B cell (primary cell): ENCODE results near the gene STT3B. TPM values are rescaled to one million over a fixed set of nuclear protein-coding genes. Genes with fewer than 3 reads are reported as not detected.
A peak's percentile ranks its signal among the peaks of the same experiment; 100 is the strongest.

ENCODE experiments used
- ATAC-seq: fragments of 200-7000 bp; cut with Tn5 transposase; one replicate; pipeline ENCODE4 v1.10.0; 2021; ENCODE audit warnings: low read depth, mild to moderate bottlenecking, moderate number of reproducible peaks, moderate library complexity
- CTCF ChIA-PET: fragments of 350-600 bp; sonication (Branson Sonifier 250); formaldehyde crosslinking; loops from one replicate; lab custom pipeline; 2021; ENCODE audit warnings: antibody characterized with exemption, inconsistent platforms; lab: Charles Lee
- POLR2A ChIA-PET: fragments of 350-600 bp; sonication (Branson Sonifier 250); formaldehyde crosslinking; loops from one replicate; lab custom pipeline; 2021; ENCODE audit warnings: antibody characterized with exemption; lab: Charles Lee
- DNase-seq: peaks from one replicate; pipeline ENCODE4 v3.0.0; 2013
- H2AFZ ChIP-seq: 2 replicates; pipeline ENCODE4 v1.6.1; 2012; ENCODE audit warnings: mild to moderate bottlenecking, low read depth, low read length; ENCODE audit not compliant: insufficient read depth, poor library complexity, severe bottlenecking
- H3K27ac ChIP-seq, 2 donors: 1 replicate in 1 of 2; 2 replicates in 1 of 2; pipeline ENCODE4 v1.5.1; 2012 to 2013; ENCODE audit warnings: low read length in 2 of 2, mild to moderate bottlenecking in 2 of 2, moderate library complexity in 1 of 2
- H3K27me3 ChIP-seq, 4 experiments: fragments of 200-600 bp in 1 of 4; sonication (generic) in 1 of 4; replicated peaks in 1 of 4; 1 replicate in 2 of 4; 2 replicates in 2 of 4; pipeline versions ENCODE4 v1.6.1 to v1.7.0; 2013 to 2016; ENCODE audit warnings: low read length in 3 of 4, mild to moderate bottlenecking in 2 of 4, mixed read lengths in 1 of 4, moderate library complexity in 1 of 4; ENCODE audit not compliant: insufficient read depth in 4 of 4, control insufficient read depth in 3 of 4; ENCODE audit errors: control extremely low read depth in 1 of 4
- H3K36me3 ChIP-seq, 2 experiments: replicated peaks in 1 of 2; 1 replicate in 1 of 2; 2 replicates in 1 of 2; pipeline versions ENCODE4 v1.6.1 to v1.7.1; 2013; ENCODE audit warnings: low read length in 1 of 2; ENCODE audit not compliant: insufficient read depth in 2 of 2, control insufficient read depth in 1 of 2; ENCODE audit errors: control extremely low read depth in 1 of 2, extremely low read depth in 1 of 2
- H3K4me1 ChIP-seq, 2 donors: fragments of 200-600 bp in 1 of 2; sonication (generic) in 1 of 2; 1 replicate in 1 of 2; 2 replicates in 1 of 2; pipeline versions ENCODE4 v1.5.1 to v1.6.1; 2013 to 2017; ENCODE audit warnings: low read length in 2 of 2; ENCODE audit not compliant: control insufficient read depth in 2 of 2, insufficient read depth in 2 of 2
- H3K4me2 ChIP-seq: replicated peaks from 2 replicates; pipeline ENCODE3; 2012; ENCODE audit warnings: mild to moderate bottlenecking, low read depth, low read length; ENCODE audit not compliant: poor library complexity, severe bottlenecking
- H3K4me3 ChIP-seq, 5 experiments: fragments of 200-600 bp in 1 of 5; sonication (generic) in 1 of 5; 1 replicate in 3 of 5; 2 replicates in 2 of 5; pipeline versions ENCODE4 v1.5.1 to v1.7.0; 2011 to 2016; ENCODE audit warnings: low read length in 4 of 5, mild to moderate bottlenecking in 4 of 5, low read depth in 2 of 5, control low read depth in 1 of 5, moderate library complexity in 1 of 5; ENCODE audit not compliant: insufficient read depth in 1 of 5; ENCODE audit errors: control extremely low read depth in 1 of 5, extremely low read depth in 1 of 5
- H3K79me2 ChIP-seq: fragments of 200-600 bp; sonication (generic); one replicate; pipeline ENCODE4 v1.6.0; 2016; ENCODE audit warnings: low read length; ENCODE audit not compliant: control insufficient read depth, insufficient read depth
- H3K9ac ChIP-seq: fragments of 200-600 bp; sonication (generic); 2 replicates; pipeline ENCODE4 v1.6.1; 2017; ENCODE audit warnings: mild to moderate bottlenecking, low read length, moderate library complexity
- H3K9me3 ChIP-seq, 3 donors: one replicate each; pipeline versions ENCODE4 v1.6.1 to v1.7.1; 2013; ENCODE audit warnings: low read length in 2 of 3; ENCODE audit not compliant: control insufficient read depth in 2 of 3, insufficient read depth in 1 of 3; ENCODE audit errors: control extremely low read depth in 1 of 3
- H4K20me1 ChIP-seq: 2 replicates; pipeline ENCODE4 v1.6.0; 2012; ENCODE audit warnings: mild to moderate bottlenecking, low read length; ENCODE audit not compliant: insufficient read depth, control insufficient read depth, poor library complexity, severe bottlenecking
- H3K27ac Mint-ChIP-seq: one replicate; pipeline ENCODE4 v1.8.0; 2021; ENCODE audit warnings: mixed read lengths
- H3K27me3 Mint-ChIP-seq: one replicate; pipeline ENCODE4 v1.8.0; 2021; ENCODE audit warnings: mixed read lengths
- H3K4me1 Mint-ChIP-seq: one replicate; pipeline ENCODE4 v1.8.0; 2021; ENCODE audit warnings: mixed read lengths
- H3K4me3 Mint-ChIP-seq: one replicate; pipeline ENCODE4 v1.8.0; 2021; ENCODE audit warnings: mixed read lengths
- H3K9me3 Mint-ChIP-seq: one replicate; pipeline ENCODE4 v1.8.0; 2022; ENCODE audit warnings: mixed read lengths; ENCODE audit not compliant: insufficient read depth
- CTCF ChIP-seq: fragments of 200-600 bp; IDR thresholded peaks from one replicate; pipeline ENCODE4 v1.8.0; 2022; ENCODE audit warnings: antibody characterized with exemption, mild to moderate bottlenecking
- EZH2 ChIP-seq: IDR thresholded peaks from 2 replicates; pipeline ENCODE4 v1.6.1; 2012; ENCODE audit warnings: borderline replicate concordance, low read depth, mild to moderate bottlenecking, moderate library complexity, low read length; ENCODE audit not compliant: insufficient read depth, poor library complexity, severe bottlenecking
- WGBS: methylation state at CpG from one replicate; pipeline ENCODE4 v1.1.5; 2013; ENCODE audit warnings: missing lambda C conversion rate; ENCODE audit not compliant: insufficient coverage; 5-methylcytosine and 5-hydroxymethylcytosine counted together
- intact Hi-C: fragments of 100-400 bp; cut with micrococcal nuclease; formaldehyde crosslinking; loops from one replicate; pipeline ENCODE4 v1.10.0; 2022
- polyA plus RNA-seq: library from polyadenylated mRNA; depleted of rRNA; stranded (reverse); fragments of >200 nt; gene quantifications from 2 replicates; pipeline ENCODE4 v1.2.3, GENCODE V29; 2012
- total RNA-seq, 2 donors: library from RNA; stranded (reverse); fragments of 120-200 nt in 1 of 2; gene quantifications; 1 replicate in 1 of 2; 2 replicates in 1 of 2; pipeline versions ENCODE4 v1.2.3 to v1.2.4, GENCODE V29; 2013 to 2022

STT3B gene
- total and polyA plus RNA-seq, 2 donors (not counting 1 experiment from before 2014, with no cell fraction given) = 35.4 to 79.2 TPM

DNA sequence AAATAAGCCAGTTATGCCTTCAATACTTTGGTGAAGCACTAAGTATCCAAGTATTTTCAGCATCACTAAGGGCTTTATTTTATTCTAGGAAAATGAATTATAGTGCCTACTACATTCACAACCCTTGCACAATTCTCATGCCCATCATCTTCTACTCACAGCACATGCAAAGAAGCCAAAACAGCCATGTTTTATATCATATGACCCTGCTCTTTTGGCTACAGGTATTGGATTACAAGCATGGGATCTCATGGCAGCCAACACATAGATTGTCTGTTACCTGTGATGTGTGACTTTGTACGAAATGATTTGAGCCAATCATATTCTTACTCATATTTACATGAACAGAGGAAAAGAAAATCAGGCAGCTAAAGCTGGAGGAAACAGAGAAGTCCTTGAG is 38.6 kb downstream of the STT3B start:
- intact Hi-C loops = no loop called here
- H3K4me1 Mint-ChIP-seq = peaks cover 57% of the 10 kb centered on the region
- Histone ChIP-seq H4K20me1 (peaks cover 64% of the 10 kb centered on the region), H3K4me2 (no peak overlapping the region), H3K4me3 (no peak overlapping the region), H3K36me3 (no peaks in the 10 kb centered on the region), H3K27me3 (no peaks in the 10 kb centered on the region), H3K27ac (no peak overlapping the region), H3K79me2 (peaks cover 90% of the 10 kb centered on the region), H2AFZ (no peak overlapping the region), H3K4me1 (peaks cover 24 to 50% of the 10 kb centered on the region in 2 donors), H3K9me3 (no peaks in the 10 kb centered on the region), H3K9ac (no peak overlapping the region)
- H3K27ac Mint-ChIP-seq = no peak overlapping the region
- no peaks in the 10 kb centered on the region for H3K27me3 Mint-ChIP-seq
- TF ChIP-seq EZH2 (no peak), CTCF (no peak)
- WGBS = no CpG with 5 or more reads among the region's 1 CpG
- POLR2A ChIA-PET = no interaction called here
- CTCF ChIA-PET = interaction anchor here (0.6 kb wide), 1 partner anchor 9 kb away, joined by 3 read pairs; no protein-coding TSS in a partner anchor
- H3K4me3 Mint-ChIP-seq = no peak overlapping the region
- DNase-seq (no peak), ATAC-seq (no peak)
- no peaks in the 10 kb centered on the region for H3K9me3 Mint-ChIP-seq

DNA sequence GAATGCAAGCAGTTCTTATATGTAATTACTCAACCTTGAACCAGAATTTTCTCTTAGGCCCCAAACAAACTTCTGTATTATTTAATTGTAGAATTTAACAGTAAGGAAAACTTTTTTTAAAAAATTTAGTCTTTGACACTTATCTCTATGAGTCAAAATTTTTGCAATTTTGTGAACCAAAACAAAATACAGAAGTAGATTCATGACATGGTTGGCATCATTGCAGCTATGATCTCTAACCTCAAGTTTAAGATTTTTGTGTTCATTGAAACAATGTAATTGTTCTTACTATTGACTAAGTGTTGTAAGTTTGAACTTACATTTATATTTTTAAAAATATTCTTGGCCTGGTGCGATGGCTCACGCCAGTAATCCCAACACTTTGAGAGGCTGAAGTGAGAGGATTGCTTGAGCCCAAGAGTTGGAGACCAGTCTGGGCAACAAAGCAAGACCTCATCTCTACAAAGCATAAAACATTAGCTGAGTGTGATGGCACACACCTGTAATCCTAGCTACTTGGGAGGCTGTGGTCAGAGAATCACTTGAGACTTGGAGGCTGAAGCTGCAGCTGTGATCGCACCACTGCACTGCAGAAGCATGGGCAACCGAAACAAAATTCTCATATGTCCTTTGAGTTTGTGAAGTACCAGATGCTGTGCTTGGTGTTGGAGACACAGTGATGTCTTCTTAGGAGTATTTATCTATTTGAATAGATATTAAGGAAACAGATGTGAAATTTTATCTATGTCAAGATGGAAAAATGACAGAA is 39.7 kb downstream of the STT3B start:
- H3K27me3 Mint-ChIP-seq = no peaks in the 10 kb centered on the region
- no peaks in the 10 kb centered on the region for H3K9me3 ChIP-seq
- H3K27ac ChIP-seq = peak overlapping the region in 1 of 2 donors; percentile 60
- CTCF ChIA-PET = no interaction called here
- H3K9ac ChIP-seq = no peak overlapping the region
- peak overlapping the region in 1 of 5 experiments; percentile 30 for H3K4me3 ChIP-seq
- no peak overlapping the region for H3K27ac Mint-ChIP-seq
- 40% methylated on average over 2 of the region's 4 CpGs for WGBS
- H3K36me3 ChIP-seq = peaks cover 0 to under 1% of the 10 kb centered on the region in 2 experiments
- no peak for ATAC-seq
- peaks cover 15 to 46% of the 10 kb centered on the region in 2 donors for H3K4me1 ChIP-seq
- H2AFZ ChIP-seq = peak overlapping the region; percentile 35
- POLR2A ChIA-PET = no interaction called here
- no peaks in the 10 kb centered on the region for H3K9me3 Mint-ChIP-seq
- no peaks in the 10 kb centered on the region for H3K27me3 ChIP-seq
- H3K79me2 ChIP-seq = peaks cover 88% of the 10 kb centered on the region
- intact Hi-C loops = no loop called here
- peaks cover 53% of the 10 kb centered on the region for H3K4me1 Mint-ChIP-seq
- DNase-seq = no peak
- no peak overlapping the region for H3K4me3 Mint-ChIP-seq
- peak overlapping the region; percentile 37 for H3K4me2 ChIP-seq
- peaks cover 56% of the 10 kb centered on the region for H4K20me1 ChIP-seq
- TF ChIP-seq CTCF = no peak
- TF ChIP-seq EZH2 = no peak
